ENCODE results near the gene PANX1. TPM values are rescaled to one million over a fixed set of nuclear protein-coding genes. Genes with fewer than 3 reads are reported as not detected.

Gene PANX1
- total RNA-seq, 1 donor: 39.0 TPM

DNA sequence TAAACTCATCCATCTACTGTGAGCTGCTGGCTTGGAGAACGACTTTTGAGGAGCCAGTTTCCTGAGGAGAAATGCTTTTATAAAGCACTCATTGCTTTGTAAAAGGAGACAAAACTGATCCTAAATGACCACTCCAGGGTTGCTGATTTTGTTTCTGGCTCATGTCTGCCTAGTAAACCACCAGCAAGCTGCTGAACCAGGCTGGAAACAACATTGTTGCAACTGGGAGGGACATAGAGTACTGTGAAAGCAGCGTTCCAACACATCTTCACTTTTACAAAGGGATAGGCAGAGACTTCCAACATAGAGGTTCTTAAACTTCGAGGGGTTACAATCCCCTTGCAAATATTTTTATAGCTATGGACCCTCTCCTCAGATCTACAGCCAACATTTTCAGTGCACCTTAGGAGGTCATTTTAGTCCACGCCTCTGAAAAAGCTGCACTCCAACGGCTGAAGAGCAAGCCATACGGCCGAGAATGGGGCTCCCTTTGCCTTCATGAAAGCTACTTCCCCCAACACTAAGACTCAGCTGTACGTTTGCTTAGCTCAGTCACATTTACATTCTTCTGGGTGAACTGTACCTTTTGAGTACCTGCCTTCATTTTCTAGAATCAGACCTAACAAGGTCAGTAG is 54.7 kb downstream of the PANX1 start:
- TF ChIP-seq, protein P1, sequence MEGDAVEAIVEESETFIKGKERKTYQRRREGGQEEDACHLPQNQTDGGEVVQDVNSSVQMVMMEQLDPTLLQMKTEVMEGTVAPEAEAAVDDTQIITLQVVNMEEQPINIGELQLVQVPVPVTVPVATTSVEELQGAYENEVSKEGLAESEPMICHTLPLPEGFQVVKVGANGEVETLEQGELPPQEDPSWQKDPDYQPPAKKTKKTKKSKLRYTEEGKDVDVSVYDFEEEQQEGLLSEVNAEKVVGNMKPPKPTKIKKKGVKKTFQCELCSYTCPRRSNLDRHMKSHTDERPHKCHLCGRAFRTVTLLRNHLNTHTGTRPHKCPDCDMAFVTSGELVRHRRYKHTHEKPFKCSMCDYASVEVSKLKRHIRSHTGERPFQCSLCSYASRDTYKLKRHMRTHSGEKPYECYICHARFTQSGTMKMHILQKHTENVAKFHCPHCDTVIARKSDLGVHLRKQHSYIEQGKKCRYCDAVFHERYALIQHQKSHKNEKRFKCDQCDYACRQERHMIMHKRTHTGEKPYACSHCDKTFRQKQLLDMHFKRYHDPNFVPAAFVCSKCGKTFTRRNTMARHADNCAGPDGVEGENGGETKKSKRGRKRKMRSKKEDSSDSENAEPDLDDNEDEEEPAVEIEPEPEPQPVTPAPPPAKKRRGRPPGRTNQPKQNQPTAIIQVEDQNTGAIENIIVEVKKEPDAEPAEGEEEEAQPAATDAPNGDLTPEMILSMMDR (IDR thresholded peaks at IDR 0.05; ENCODE audit: insufficient read depth, low read length): no peak

DNA sequence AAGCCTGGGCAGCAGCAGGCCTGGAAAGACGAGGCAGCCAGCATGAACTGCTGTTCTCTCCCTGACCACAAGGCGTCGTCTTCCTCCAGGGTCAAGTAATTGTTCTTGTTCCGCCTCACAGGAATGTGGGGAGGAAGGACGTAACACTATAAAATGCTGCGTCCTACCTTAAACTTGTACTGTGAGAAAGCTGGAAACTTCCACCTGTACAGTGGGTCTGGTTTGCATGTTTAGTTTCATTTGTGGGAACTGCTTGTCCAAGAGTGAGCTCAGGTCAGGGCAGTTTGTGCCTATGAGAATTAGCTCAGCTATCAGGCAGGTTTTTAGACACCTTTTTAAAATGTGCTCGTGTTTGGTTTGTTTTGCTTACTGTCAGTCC is 55.2 kb downstream of the PANX1 start:
- DNase-seq (ENCODE audit: low read depth): peak; percentile 79
- TF ChIP-seq, protein P1 (IDR thresholded peaks at IDR 0.05; ENCODE audit: insufficient read depth, low read length): peak; percentile 96
- H3K4me3 ChIP-seq (ENCODE audit: low read depth, low read length): no peak overlapping the region

More for the DNA sequence above, 54.7 kb downstream of the PANX1 start:
- DNase-seq (ENCODE audit: low read depth): no peak
- no peak overlapping the region for H3K4me3 ChIP-seq (ENCODE audit: low read depth, low read length)

DNA sequence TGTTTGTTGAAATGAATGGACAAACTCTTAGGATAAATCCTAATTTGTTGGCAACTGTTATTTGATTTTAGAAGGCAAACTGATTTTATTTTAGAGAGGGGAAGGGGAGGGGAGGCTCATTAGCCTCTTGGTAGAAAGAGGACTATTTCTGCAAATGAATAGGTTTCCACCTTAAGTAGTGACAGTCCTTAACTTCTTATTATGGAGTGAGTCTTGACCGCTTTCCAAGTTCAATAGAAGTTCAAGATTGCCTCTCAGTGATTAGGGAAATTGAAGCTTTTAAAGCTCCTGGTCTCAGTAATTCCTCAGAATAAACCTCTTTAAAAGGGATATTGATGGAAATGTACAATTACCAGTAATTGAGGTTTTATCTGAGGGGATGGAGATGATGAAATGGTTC is 55.7 kb downstream of the PANX1 start:
- DNase-seq (ENCODE audit: low read depth): no peak
- TF ChIP-seq, protein P1 (IDR thresholded peaks at IDR 0.05; ENCODE audit: insufficient read depth, low read length): no peak
- no peak overlapping the region for H3K4me3 ChIP-seq (ENCODE audit: low read depth, low read length)

DNA sequence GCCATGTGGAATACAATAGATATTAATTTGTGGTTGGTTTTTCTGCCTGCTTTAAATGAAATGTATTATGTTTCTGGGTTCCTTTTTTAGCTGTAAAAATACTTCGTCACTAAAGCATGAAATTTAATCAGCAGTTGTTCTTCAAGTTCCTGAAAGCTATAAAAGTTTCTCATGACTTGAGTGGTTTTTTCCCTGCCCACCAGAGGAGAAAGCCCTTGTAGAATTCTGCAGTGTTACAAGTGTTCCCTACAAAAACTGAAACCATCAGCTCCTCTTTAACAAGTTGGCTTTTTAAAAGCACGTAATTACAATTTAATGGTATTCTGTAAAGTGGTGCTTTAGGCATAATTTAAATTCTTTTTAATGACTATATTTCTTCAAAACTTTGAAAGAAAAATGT is 56.2 kb downstream of the PANX1 start:
- no peak for DNase-seq (ENCODE audit: low read depth)
- TF ChIP-seq, protein P1 (IDR thresholded peaks at IDR 0.05; ENCODE audit: insufficient read depth, low read length): no peak
- H3K4me3 ChIP-seq (ENCODE audit: low read depth, low read length): no peak overlapping the region

DNA sequence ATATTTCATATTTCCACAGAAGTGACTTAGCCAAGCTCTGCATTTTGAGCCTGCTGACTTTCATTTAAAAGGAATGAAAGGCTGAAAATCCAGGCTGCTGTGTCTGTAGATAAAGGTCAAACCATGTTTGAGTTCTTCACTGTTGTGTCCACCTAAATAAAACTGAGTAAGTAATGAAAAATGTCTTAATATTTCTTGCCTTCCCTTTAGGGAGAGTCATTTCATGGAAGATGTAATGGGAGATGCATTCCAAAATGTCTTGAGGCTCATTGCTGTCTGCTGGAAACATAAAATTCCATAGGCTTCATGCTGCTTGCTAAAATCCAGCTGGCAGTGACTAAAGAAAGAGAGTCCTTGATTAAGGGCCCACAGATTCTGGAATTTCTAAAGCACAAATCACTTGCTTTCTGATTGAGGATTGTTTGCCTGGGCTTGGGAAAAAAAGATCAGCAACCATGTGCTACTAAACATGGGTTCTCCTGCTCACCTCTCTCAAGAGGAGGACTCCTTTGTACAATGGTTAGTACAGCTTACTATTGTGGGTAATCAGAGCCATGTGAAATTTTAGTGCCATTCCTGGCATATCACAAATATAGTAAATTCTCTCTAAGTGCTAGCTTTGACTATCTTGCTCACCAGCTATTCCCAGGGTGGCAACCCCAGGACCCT is 56.9 kb downstream of the PANX1 start:
- TF ChIP-seq, protein P1 (IDR thresholded peaks at IDR 0.05; ENCODE audit: insufficient read depth, low read length): no peak

DNA sequence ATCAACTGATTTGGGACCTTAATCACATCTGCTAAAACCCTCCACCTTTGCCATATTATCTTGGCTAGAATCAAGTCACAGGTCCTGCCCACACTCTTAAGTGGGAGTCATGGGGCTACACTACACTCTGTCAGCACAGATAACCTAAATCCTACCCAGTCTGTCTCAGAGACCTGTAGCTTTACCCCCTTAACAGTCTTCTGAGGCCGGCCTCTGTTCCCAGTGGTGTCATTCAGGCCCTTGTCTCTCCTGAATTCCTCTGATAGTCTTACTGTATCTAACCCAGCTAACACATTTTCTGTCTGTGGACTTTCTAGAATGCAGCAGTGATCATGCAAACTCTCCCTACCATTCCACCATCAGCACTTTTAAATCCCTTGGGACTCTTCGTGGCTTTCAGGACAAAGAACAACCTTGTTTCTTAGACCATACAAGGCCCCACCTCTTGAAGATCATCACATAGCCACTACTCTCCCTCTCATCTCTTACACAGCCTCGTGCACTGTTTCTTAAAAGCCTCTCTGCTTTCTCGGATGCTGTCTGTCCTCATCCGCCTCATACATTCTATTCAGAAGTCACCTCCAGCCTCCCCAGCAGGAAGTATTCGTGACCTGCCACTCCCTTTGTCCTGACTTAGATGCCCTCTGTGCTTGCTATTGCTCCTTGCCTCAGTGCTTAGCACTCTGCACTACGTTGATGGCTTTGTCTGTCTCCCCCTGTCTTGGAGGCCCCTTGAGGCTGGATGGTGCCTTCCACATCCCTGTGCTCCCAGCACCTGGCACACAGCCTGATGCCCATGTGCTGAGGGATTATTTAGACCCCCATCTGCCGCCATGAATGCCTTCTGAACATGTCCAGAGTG is 57.9 kb downstream of the PANX1 start:
- no peak for DNase-seq (ENCODE audit: low read depth)
- H3K4me3 ChIP-seq (ENCODE audit: low read depth, low read length): no peak overlapping the region
- TF ChIP-seq, protein P1 (IDR thresholded peaks at IDR 0.05; ENCODE audit: insufficient read depth, low read length): no peak

More for the DNA sequence above, 56.9 kb downstream of the PANX1 start:
- peak; percentile 82 for DNase-seq (ENCODE audit: low read depth)
- H3K4me3 ChIP-seq (ENCODE audit: low read depth, low read length): no peak overlapping the region

All from fibroblast of the aortic adventitia (primary cell).